ENCODE data around the gene ZKSCAN5. TPM values are rescaled to one million over a fixed set of nuclear protein-coding genes. Genes with fewer than 3 reads are reported as not detected.

ZKSCAN5 gene
- total RNA-seq, 4 donors from 2014 or later, result 3.2 to 7.1 (median 5.1) TPM

DNA sequence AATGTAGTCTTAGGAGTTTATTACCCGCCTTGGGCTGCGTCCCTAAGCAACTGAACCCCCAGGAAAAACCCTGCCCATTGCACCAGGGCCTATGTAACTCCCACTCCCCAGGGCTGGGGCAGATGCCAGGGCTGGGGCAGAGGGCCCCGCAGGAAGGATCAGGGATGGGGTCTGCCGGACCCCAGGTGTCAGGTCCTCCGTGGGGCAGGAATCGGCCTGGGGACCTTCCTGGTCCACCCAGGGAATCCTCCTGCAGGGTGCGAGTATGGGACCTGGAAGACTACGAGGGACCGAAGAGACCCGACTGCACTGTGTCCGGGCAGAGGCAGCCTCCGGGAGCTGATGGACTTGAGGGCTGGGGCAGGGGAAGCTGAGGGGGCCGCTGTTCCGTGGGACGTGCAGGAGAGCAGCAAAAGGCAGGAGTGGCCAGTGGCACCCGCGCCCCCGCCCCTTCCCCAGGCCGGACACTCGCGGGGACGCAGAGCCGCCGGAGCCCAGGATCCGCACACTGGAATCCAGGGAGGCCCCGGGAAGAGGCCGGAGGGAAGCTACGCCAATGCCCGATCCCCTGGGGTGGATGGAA lies 36.0 kb upstream of the ZKSCAN5 start:
- no peak overlapping the region for H3K4me3 ChIP-seq
- H3K9me3 ChIP-seq, result no peaks in the 10 kb centered on the region
- H3K36me3 ChIP-seq, result peaks cover 0 to 12% (median 0%) of the 10 kb centered on the region in 3 donors
- H3K27me3 ChIP-seq, result no peaks in the 10 kb centered on the region
- WGBS, 2 donors, result 83 to 96% methylated on average over 4 to 6 of the region's 29 CpGs
- peaks cover 12 to 64% (median 20%) of the 10 kb centered on the region in 3 donors for H3K4me1 ChIP-seq
- intact Hi-C loops (cut with DNase I), result no loop called here
- TF ChIP-seq, protein P1, sequence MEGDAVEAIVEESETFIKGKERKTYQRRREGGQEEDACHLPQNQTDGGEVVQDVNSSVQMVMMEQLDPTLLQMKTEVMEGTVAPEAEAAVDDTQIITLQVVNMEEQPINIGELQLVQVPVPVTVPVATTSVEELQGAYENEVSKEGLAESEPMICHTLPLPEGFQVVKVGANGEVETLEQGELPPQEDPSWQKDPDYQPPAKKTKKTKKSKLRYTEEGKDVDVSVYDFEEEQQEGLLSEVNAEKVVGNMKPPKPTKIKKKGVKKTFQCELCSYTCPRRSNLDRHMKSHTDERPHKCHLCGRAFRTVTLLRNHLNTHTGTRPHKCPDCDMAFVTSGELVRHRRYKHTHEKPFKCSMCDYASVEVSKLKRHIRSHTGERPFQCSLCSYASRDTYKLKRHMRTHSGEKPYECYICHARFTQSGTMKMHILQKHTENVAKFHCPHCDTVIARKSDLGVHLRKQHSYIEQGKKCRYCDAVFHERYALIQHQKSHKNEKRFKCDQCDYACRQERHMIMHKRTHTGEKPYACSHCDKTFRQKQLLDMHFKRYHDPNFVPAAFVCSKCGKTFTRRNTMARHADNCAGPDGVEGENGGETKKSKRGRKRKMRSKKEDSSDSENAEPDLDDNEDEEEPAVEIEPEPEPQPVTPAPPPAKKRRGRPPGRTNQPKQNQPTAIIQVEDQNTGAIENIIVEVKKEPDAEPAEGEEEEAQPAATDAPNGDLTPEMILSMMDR (IDR thresholded peaks at IDR 0.05), result no peak
- TF ChIP-seq POLR2A (IDR thresholded peaks at IDR 0.05), result no peak
- H3K27ac ChIP-seq, result no peak overlapping the region
- no peak for DNase-seq

GRCh38 chr7:99469381-99470065 lies 34.9 kb upstream of the ZKSCAN5 start:
- Histone ChIP-seq H3K4me3 (peak overlapping the region in 2 of 4 donors; percentile 22 to 24), H3K36me3 (peaks cover 0 to under 1% (median 0%) of the 10 kb centered on the region in 3 donors), H3K27ac (peak overlapping the region in 3 of 4 donors; percentile 9 to 89 (median 18)), H3K27me3 (no peaks in the 10 kb centered on the region), H3K9me3 (no peaks in the 10 kb centered on the region), H3K4me1 (peaks cover 19 to 62% (median 20%) of the 10 kb centered on the region in 3 donors)
- no peak for TF ChIP-seq POLR2A (IDR thresholded peaks at IDR 0.05)
- TF ChIP-seq, protein P1 (IDR thresholded peaks at IDR 0.05), result no peak
- WGBS, 2 donors, result 37 to 51% methylated on average over 22 to 23 of the region's 23 CpGs
- intact Hi-C loops (cut with DNase I), result no loop called here
- no peak for DNase-seq

DNA sequence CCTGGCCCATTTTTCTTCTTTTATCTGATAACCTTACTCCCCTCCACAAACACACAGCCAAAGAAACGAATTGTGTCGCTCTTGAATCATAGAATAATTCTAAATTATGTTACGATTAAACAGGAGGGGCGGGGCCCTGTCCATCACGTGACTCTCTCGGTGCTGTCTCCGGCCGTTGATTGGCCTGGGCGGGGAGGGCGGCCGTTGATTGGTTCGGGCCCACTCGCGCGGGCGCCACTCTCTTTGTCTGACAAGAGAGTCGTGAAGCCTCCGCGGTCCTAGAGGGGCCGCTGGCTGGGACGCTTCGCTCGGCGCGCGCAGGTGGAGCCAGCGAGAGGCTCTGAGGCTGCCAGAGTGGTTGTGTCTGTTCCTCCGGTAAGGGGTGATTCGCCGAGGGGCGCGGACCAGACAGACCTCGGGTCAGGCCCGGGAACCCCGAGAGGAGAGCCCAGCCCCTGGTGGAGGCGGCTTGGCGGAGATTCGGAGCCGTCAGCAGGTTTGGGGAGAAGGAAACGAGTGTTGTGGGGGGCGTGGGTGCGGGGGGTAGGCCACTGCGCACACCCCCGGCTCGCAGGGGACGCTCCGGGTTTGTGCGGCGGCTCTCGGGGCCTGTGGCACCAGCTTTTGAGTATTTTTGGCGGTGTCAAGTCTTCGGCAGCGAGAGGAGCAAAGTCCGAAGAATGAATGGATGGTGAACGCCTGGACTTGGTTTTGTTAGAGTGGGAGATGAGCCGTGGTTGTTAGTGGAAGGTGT lies 31.7 kb upstream of the ZKSCAN5 start, which contains the start of gene ZNF789:
ZNF789 (plus strand) TSS at position 330 of the 754 bp plus-strand sequence. CDS start 3,567 bp downstream, outside the sequence.
- TF ChIP-seq, protein P1 (IDR thresholded peaks at IDR 0.05), result peak in 1 of 6 experiments; percentile 19
- TF ChIP-seq POLR2A (IDR thresholded peaks at IDR 0.05), result peak in 3 of 4 donors; percentile 14 to 69 (median 22)
- Histone ChIP-seq H3K9me3 (no peaks in the 10 kb centered on the region), H3K27ac (peak within 1 kb of the TSS; percentile 83 to 93 (median 90)), H3K36me3 (peaks cover 0 to 8% (median 0%) of the 10 kb centered on the region in 3 donors), H3K4me1 (peaks cover 9 to 51% (median 10%) of the 10 kb centered on the region in 3 donors), H3K4me3 (peak within 1 kb of the TSS; percentile 73 to 98 (median 88)), H3K27me3 (no peaks in the 10 kb centered on the region)
- peak; percentile 94 for DNase-seq
- intact Hi-C loops (cut with DNase I), result no loop called here
- WGBS, 2 donors, result 0 to 2% methylated on average over 28 to 32 of the region's 56 CpGs

- H3K27me3 ChIP-seq, result no peaks in the 10 kb centered on the region
- peaks cover 9 to 55% (median 10%) of the 10 kb centered on the region in 3 donors for H3K4me1 ChIP-seq
- H3K36me3 ChIP-seq, result peaks cover 0 to 13% (median 0%) of the 10 kb centered on the region in 3 donors
- 4 to 9% methylated on average over 7 of the region's 7 CpGs for WGBS, 2 donors
- intact Hi-C loops (cut with DNase I), result no loop called here
- no peak for TF ChIP-seq POLR2A (IDR thresholded peaks at IDR 0.05)
- TF ChIP-seq, protein P1 (IDR thresholded peaks at IDR 0.05), result no peak
- DNase-seq, result no peak
- peak overlapping the region; percentile 83 to 93 (median 90) for H3K27ac ChIP-seq
- H3K9me3 ChIP-seq, result no peaks in the 10 kb centered on the region
- peak overlapping the region; percentile 73 to 98 (median 88) for H3K4me3 ChIP-seq
Measured at GRCh38 chr7:99473315-99473596, 31.2 kb upstream of the ZKSCAN5 start.
